Ishikawa (cell line): Measurements from ENCODE around the gene AGAP2.

Source experiments
- MAX ChIP-seq: IDR thresholded peaks from 2 replicates; pipeline ENCODE4 v1.6.1; 2012
- TAF1 ChIP-seq: IDR thresholded peaks from 2 replicates; pipeline ENCODE4 v1.6.1; 2012; ENCODE audit warnings: low read depth, mild to moderate bottlenecking
- TCF12 ChIP-seq: IDR thresholded peaks from 2 replicates; pipeline ENCODE4 v1.6.1; 2012; ENCODE audit warnings: low read depth
- TEAD4 ChIP-seq: IDR thresholded peaks from 2 replicates; pipeline ENCODE4 v1.6.1; 2012
- USF1 ChIP-seq: IDR thresholded peaks from 2 replicates; pipeline ENCODE4 v1.6.1; 2012

GRCh38 chr12:57708296-57708695 is 30.2 kb downstream of the AGAP2 start:
- TF ChIP-seq TAF1 = no peak
- TF ChIP-seq TEAD4 = no peak
- no peak for TF ChIP-seq MAX
- no peak for TF ChIP-seq USF1
- TF ChIP-seq TCF12 = no peak
